ENCODE data around the gene CD320.
"Not testable (repeated sequence)": the region's sequence is repeated elsewhere in the genome, so short reads cannot be mapped to it uniquely, and the experiment has no call there.

CD320 gene

DNA sequence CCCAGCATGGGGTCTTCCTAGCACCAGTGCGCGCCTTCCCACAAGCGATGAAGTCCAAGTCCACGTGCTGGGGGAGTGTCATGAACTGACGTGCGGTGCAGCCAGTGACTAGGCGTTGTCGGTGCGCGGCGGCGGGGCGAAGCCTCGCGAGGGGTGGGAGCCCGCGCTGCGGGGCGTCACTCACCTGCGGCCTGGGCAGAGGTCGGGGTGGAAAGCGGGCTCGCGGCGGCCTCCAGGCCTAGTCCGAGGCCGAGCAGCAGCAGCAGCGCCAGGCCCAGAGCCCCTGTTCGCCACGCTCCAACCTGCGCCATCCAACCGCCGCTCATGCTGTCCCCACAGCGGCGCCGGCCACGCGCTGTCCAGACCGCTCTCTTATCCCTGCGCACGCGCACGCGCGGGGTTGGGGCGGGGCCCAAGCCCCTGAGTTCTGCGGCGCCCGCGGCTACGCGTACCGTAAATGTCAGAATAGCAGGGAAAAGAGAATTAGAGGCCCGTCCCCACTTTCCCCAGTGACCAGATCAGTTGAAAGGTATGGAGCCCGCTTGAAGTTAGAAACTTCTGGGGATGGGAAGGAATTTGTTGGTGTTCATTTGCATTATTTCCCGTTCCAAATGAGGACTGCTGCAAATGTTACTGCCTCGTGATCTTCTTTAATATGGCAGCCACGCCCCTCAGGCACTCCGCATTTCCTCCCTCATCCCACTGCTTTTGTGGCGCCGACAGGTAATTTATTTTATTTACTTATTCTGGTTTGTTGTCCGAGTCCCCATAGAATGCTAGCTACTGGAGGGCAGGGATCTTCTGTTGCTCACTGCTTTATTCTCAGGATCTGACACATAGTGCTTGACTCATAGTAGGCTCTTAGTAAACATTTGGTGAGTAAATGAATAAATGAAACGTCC, at the start of gene CD320:
TSS of gene CD320 (minus strand) at position 394 of the 902 bp plus-strand sequence. CDS start at position 326, 68 bp downstream.
- peak; percentile 60 for FAIRE-seq

DNA sequence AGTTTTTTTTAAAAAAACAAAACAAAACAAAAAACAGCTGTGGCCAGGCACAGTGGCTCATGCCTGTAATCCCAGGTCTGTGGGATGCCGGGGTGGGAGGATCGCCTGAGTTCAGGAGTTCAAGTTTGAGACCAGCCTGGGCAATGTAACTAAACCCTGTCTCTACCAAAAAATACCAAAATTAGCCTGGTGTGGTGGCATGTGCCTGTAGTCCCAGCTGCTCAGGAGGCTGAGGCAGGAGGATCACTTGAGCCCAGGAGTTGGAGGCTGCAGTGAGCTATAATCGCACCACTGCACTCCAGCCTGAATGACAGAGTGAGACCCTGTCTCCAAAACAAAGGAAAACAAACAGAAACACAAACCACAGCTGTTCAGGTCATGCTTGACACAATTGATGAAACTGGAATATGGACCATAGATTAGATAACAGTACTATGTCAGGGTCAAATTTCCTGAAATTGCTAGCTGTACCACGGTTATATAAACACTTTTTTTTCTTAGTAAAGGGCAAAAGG, 48.9 kb upstream of the CD320 start:
- FAIRE-seq, result no peak

DNA sequence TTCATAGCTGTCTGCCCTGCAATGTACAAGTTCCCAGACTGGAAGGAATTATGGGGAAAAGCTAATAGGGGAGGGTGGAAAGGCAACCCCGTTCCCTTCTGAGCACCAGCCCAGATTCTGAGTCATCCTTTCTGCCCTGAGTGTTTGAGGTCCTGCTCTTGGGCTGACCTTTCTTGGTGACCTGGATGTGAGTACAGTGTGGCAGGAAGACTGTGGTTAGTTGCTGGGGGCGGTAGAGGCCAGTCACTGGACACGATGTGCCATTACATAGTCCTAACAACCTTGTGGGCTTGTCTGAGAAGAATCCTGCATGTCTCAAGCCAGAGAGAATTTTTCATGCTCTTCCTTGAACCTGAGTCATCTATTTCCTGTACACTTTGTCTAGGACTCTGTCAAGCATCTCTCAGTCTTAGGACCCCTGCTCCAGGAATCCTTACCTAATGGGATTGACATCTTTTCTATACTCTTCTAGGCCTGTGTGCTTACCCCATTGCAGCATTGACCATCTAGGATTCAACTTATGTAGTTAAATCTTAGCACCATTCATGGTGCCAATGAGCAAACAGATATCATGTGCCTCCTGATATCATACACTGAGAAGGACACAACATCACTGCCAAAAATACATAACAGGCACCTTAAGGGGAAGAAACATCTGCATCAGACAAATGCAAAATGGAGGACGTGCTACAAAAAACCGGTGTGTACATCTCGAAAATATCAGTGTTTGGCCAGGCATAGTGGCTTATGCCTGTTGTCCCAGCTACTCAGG, 47.7 kb upstream of the CD320 start:
- FAIRE-seq, result no peak

DNA sequence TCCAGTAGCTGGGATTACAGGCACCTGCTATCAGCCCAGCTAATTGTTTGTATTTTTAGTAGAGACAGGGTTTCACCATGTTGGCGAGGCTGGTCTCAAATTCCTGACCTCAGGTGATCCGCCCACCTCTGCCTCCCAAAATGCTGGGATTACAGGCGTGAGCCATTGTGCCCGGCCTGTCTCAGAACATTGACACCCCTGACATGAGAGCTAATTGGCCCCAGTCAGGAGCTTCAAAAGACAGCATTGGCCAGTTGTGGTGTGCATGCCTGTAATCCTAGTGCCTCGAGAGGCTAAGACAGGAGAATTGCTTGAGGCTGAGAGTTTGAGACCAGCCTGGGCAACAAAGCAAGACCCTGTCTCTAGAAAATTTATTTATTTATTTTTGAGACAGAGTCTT, 44.7 kb upstream of the CD320 start:
- not testable (repeated sequence) for FAIRE-seq

DNA sequence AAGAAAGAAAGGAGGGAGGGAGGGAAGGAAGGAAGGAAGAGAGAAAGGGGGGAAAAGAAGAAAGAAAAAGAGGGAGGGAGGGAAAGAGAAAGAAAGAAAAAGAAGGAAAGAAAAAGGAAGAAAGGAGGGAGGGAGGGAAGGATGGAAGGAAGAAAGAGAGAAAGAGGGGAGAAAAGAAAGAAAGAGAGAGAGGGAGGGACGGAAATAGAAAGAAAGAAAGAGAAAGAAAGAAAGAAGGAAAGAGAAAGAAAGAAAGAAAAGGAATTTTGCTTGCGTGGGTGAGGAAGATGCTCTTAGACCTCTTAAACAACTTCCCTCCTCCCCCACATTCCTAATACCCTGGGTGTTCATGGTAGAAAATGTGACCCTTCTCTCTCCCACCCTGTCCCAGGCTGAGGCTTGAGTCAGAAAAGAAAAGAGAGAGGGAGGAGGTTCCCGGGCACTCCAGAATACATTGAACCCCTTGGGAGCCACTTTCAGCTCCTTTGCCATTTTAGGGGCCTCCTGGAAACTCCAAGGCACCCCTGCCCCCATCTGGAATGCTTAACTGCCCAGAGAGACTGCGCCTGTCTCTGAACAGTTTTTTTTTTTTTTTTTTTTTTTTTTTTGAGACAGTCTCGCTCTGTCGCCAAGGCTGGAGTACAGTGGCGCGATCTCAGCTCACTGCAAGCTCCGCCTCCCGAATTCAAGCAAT, 44.1 kb upstream of the CD320 start:
- no peak for FAIRE-seq

DNA sequence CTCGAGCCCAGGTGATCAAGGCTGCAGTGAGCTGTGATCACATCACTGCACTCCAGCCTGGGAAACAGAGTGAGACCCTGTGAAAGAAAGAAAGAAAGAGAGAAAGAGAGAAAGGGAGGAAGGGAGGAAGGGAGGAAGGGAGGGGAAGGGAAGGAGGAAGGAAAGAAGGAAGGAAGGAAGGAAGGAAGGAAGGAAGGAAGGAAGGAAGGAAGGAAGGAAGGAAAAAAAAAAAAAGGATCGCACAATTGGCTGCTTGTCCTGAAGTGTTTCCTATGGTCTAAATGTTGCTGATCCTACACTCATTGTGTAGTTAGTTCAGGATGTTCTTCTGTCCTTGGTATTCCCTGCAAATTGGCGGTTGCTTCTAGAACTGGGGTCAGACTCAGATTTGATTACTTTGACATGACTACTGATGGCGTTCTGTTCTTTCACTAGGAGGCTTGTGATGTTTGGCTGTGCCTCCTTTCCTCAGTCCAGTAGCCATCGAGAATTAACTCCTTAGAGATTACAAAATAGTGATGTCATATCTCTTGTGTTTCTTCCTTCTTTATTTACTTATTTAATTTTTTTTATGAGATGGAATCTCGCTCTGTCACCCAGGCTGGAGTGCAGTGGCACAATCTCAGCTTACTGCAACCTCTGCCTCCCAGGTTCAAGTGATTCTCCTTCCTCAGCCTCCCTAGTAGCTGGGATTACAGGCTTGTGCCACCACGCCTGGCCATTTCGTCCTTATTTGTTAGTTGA, 41.6 kb upstream of the CD320 start:
- not testable (repeated sequence) for FAIRE-seq

DNA sequence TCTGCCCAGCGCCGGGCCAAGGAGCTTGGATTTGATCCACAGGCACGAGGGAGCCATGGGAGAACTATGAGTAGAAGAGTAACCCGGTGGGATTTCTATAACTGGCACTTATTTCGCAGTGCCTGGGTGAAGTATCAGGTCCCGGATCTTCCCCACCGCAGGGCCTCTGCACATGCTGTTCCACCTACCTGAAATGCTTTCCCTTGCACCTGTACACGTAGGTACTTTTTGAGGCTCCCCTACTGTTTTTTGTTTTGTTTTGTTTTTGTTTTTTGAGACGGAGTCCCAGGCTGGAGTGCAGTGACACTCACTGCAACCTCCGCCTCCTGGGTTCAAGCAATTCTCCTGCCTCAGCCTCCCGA, 35.3 kb upstream of the CD320 start:
- no peak for FAIRE-seq

DNA sequence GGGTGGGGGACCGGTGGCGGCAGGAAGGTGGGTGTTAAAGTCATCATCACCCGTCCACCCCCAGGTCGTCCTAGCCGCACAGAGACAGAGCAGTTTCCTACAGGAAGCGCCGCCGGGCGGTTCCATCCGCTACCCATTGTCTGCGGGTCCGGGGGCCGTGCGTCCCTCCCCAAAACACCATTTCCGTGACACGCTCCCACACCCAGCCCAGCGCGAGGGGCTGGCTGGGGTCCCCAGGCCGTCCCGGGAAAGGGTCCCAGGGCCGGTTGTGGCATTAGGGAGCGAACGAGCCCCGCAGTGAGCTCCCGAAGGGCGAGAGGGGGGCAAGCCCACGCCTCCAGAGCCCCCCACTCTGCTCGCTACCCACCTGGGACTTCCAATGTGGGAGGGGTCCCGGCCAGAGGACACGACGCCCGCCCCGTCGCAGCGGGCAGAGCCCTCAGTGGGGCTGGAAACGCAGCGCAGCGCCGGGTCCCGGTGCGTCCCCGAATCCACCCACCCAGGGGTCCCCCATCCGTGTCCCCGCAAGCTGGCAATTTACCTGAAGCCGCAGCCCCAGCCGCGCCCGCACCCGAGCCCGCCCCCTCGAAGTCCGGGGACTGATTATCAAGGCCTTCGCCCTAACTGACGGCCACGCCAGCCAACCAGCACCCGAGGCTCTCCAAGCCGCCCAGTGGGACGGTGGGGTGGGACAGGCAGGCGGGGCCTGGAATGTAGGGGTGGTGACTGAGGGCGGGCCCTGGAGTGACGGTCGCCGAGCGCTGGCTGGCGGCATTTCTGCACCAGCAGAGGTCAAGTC, 34.7 kb upstream of the CD320 start, which contains the start of gene KANK3:
TSS of gene KANK3 (minus strand) at position 579 of the 799 bp plus-strand sequence. CDS start 5,434 bp downstream, outside the sequence.
- no peak for FAIRE-seq

DNA sequence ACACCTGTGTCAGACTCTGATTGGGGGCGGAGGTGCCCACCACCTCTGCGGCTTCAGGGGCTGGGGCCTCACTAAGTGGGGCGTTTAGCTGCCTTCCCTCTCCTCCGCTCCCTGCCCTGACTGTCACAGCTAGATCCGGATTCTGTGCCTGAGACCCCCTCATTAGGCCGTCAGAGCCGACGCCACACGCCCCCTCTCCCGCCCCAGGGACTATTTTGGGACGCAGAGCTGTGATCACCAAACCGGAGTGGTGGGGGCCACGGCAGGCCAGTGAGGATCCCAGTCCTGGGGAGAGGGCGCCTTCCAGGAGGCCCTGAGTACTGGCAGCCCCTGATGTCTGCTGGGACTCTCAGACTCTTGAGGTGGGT, 34.1 kb upstream of the CD320 start:
- FAIRE-seq, result no peak

DNA sequence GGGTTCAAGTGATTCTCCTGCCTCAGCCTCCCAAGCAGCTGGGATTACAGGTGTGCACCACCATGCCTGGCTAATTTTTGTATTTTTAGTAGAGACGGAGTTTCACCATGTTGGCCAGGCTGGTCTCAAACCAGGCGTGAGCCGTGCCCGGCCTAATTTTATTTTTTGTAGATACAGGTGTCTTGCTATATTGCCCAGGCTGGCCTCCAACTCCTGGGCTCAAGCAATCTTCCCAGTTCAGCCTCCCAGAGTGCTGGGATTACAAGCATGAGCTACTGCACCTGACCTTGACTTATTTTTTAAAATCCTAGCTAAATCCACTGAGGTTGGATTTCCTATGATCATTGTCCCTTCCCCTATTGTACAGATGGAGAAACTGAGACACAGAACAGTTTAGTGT, 33.3 kb upstream of the CD320 start:
- not testable (repeated sequence) for FAIRE-seq

DNA sequence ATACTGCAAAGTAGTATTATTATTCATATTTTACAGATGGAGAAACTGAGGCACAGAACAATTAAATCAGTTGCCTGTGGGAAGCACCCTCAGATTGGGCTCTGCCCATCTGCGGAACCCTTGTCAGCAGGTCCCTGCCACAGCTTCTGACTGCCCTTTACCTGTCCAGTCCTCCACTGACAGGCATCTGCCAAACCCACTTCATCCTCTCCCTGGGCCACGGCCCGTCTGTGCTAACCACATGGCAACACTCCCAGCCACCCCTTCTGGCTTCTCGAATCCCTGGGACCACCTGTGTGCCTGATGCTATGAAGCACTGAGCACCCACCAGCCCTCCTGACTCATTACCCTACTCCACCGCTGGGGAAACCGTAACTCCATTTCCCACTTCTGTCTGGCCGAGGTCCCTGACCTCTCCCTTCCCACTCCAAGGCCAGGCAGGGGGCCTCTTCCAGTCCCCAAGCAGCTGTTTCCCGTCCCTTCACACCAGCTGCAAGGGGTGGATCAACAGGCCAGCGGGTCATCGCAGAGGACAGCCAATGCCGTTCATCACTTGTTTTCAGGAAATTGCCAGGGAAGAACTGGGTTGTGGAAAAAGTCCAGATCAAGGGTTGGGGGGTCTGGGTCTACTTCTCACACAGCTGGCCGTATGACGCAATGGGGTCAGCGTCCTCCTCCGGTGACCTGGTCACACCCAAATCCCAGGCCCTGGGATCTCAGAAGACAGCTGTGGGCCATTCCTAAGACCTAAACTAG, 32.4 kb upstream of the CD320 start:
- no peak for FAIRE-seq

DNA sequence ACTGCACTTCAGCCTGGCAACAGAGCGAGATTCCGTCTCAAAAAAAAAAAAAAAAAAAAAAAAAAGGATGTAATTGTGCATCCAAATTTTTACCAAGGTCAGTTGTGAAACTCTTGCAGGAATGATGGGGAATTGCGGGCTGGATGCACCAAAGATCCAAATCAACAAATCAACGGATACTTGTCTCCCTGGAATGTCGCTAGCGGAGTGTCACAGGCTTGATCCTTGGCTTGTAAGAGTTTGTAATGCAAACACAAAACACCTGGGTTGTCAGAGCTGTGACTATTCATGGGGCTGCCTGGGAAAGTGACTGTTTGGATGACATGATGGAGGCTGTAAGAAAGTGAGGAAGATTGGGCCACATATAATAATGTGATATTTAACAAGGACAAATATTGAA, 30.7 kb upstream of the CD320 start:
- no peak for FAIRE-seq

DNA sequence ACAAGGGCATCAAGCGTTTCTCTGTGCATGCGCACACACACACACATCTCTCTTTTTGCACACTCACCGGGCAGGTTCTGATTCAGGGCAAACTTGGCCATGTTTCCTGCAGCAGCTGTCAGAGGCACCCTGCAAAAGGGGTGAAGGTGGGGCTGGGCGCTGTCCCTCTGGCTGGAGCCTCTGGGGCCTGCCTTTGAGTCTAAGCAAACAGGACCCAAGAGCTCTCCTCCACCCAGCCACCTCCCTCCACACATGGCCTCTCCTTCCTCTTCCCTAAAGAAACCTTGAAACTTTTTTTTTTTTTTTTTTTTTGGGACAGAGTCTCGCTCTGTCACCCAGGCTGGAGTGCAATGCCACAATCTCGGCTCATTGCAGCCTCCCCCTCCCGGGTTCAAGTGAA, 29.6 kb upstream of the CD320 start:
- FAIRE-seq, result no peak

DNA sequence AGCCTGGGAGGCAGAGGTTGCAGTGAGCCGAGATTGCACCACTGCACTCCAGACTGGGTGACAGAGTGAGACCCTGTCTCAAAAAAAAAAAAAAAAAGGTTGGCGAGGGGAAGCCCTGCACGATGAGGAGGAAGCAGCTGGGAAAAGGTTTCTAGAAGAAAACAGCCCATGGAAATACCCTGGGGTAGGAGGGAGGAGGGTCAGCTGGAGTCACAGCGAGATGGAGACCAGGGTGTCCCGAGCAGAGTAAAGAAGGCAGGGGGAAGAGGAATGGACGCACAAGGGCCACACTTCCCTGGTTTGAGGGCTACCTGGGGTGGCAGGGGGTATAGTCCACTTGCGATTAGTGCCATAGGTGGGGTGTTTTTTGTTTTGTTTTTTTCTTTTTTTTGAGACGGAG, 28.5 kb upstream of the CD320 start:
- FAIRE-seq, result no peak

DNA sequence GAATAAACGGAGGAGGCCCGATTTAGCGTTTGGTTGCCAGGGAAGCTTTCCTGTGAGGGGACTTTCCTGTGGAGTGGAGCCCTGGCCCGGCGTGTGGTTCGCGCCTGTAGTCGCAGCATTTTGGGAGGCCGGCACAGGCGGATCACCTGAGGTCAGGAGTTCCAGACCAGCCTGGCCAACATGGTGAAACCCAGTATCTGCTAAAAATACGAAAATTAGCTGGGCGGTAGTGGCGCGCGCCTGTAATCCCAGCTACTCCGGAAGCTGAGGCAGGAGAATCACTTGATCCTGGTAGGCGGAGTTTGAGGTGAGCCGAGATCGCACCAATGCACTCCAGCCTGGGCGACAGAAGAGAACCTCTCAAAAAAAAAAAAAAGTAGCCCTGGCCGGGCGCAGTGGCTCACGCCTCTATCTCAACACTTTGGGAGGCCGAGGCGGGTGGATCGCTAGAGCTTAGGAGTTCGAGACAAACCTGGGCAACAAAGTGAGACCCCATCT, 28.0 kb upstream of the CD320 start:
- no peak for FAIRE-seq

DNA sequence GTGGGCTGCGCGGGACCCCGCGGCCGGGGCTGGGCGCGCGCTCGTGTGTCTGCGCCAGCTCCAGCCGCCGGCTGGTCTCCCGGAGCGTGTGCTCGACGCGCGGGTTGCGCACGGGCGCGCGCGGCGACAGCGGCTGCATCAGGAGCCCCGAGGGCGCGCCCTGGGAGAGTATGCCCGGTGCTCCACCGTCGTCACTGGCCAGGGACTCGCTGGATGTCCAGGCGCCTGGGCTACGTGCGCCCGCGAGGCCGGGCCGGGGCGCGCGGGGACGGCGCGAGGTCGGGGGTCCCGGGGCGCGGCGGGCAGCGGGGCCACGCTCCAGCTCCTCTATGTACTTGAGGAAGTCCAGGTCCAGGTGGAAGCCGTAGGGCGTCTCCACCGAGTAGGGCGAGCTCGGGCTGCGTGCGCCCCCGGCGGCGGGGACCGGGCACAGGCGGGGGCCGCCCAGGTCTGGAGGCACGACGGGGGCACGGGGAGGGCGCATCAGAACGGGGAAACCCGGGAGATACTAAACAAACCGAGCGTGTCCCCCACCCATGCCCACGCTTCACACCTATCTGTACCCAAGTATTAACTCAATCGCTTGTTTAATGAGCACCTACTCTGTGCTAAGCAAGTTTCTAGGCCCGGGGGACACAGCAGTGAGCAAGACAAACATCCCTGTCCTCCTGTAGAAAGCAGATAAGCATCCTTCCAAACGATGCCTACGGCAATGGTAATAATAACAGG, 27.3 kb upstream of the CD320 start:
- no peak for FAIRE-seq

DNA sequence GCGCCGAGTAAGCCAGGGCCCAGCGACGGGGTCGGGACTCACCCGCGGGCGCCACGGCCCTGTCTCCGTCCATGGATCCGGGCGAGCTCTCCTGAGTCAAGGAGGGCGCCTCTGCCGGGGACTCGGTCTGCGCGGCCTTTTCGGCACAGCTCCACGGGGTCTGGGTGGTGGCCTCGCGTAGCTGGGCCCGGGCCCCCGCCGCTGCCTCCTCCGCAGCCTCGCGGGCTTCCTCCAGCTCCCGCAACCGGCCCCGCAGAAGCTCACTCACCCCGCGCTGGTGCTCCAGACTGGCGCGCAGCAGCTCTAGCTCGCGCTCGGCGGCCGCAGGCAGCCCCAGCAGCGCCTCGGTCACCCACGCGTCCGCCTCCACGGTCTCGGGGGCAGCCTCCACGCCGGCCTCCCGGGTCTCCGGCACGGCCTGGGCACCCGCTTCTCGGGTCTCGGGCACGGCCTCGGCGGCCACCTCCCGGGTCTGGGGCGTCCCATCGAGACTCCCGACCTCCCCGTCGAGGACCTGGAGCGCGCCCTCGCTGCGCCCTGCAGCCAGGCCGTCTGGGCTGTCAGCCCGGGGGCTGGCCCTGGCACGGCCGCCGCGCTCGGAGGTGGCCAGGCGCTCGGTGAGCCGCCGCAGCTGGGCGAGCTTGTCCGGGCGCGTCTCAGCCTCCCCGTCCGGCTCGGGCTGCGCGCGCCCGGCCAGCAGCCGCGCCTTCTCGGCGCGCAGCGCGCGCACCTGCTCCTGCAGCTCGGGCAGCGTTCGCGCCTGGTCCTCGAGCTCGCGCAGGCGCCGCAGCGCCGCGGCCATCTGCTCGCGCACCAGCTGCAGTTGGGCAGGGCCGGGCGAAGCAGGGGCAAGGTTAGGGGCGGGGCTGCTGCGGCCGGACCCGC, 26.5 kb upstream of the CD320 start:
- FAIRE-seq, result no peak

DNA sequence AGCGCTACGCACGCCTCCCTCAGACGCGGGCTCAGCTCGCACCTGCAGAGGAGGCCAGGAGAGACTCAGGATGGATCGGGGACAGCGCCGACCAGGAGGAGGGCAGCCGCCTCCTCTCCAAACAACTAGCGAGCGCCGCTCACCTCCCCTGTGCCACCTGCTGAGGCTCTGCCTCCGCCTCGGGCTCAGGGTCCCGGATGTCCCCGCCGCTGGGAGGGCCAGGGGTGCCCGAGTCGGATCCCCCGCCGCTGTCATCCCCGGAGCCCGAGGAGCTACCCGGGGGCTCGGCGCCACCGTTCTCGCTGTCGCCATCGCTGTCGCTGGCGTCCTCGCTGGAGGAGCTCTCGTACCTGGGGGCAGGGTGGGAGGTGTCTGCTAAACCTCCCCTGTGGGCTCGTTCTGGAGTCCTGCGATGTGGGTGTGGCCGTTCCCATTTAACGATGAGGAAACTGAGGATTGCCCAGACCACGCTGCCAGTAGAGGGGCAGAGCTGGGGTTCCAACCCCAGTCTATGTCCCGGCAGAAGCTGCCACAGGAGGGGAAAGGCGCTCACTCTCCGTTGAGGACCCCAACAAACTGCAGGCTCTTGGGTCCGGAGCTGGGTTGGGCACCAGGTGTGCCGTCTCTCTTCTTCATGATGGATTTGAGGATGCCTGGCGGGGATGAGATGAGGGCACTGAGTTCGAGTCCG, 25.8 kb upstream of the CD320 start:
- no peak for FAIRE-seq
